ENCODE results near the gene SOX10. TPM values are rescaled to one million over a fixed set of nuclear protein-coding genes. Genes with fewer than 3 reads are reported as not detected.

The SOX10 gene
- total RNA-seq, 2 experiments from 2014 or later, result not detected

Small RNAs within 50 kb of the gene (microRNA-seq; reads per million reads assigned to microRNA genes)
- gene MIR4534, result not detected
- gene MIR6820, result 2.3 reads per million

Other genes starting within 250 kb of the SOX10 start
- 10 to 100 TPM; 14.3 to 18.3 TPM for gene GCAT, start 176.6 kb downstream of the SOX10 start, total RNA-seq
- under 1 TPM in 1 of 2 experiments, not detected in 1; 0.24 TPM for gene GALR3, start 161.2 kb downstream of the SOX10 start, total RNA-seq
- 10 to 100 TPM; 28.6 to 29.9 TPM for gene ANKRD54, start 140.2 kb downstream of the SOX10 start, total RNA-seq
- gene EIF3L, start 135.1 kb downstream of the SOX10 start, total RNA-seq, result 100 to 1,000 TPM; 391 to 410 TPM
- 10 to 100 TPM; 21.3 to 24.5 TPM for gene MICALL1, start 78.3 kb downstream of the SOX10 start, total RNA-seq
- not detected for gene C22orf23, start 31.0 kb downstream of the SOX10 start, total RNA-seq
- 10 to 100 TPM; 71.7 to 73.8 TPM for gene POLR2F, start 30.9 kb downstream of the SOX10 start, total RNA-seq
- gene PICK1, start 72.8 kb upstream of the SOX10 start, total RNA-seq, result 10 to 100 TPM; 12.7 to 14.0 TPM
- not detected for gene SLC16A8, start 99.6 kb upstream of the SOX10 start, total RNA-seq
- under 1 TPM; 0.47 to 0.58 TPM for gene BAIAP2L2, start 126.1 kb upstream of the SOX10 start, total RNA-seq
- 10 to 100 TPM; 39.8 to 43.1 TPM for gene PLA2G6, start 197.3 kb upstream of the SOX10 start, total RNA-seq
- gene MAFF, start 217.4 kb upstream of the SOX10 start, total RNA-seq, result 1 to 10 TPM; 6.8 to 9.1 TPM